Ovary (tissue), 9 donors: ENCODE measurements around the gene ZFP3. TPM values are rescaled to one million over a fixed set of nuclear protein-coding genes. Genes with fewer than 3 reads are reported as not detected.
A peak's percentile ranks its signal among the peaks of the same experiment; 100 is the strongest.
"Not testable (repeated sequence)": the region's sequence is repeated elsewhere in the genome, so short reads cannot be mapped to it uniquely, and the experiment has no call there.

Experiments
- DNase-seq, 5 donors: peaks; one replicate each; pipeline ENCODE4 v3.0.0-alpha.2; 2019 to 2020
- H3K27ac ChIP-seq, 2 donors: fragments of 200-600 bp; one replicate each; pipeline versions ENCODE4 v1.5.1 to v1.8.0; 2019 to 2022
- H3K27me3 ChIP-seq: fragments of 200-600 bp; one replicate; pipeline ENCODE4 v1.8.0; 2022
- H3K36me3 ChIP-seq: fragments of 200-600 bp; sonication (generic); one replicate; pipeline ENCODE4 v1.5.1; 2019
- H3K4me1 ChIP-seq: one replicate; pipeline ENCODE4 v1.8.1; 2013; ENCODE audit warnings: mild to moderate bottlenecking, moderate library complexity; ENCODE audit not compliant: insufficient read depth
- H3K4me3 ChIP-seq: fragments of 200-600 bp; sonication (generic); one replicate; pipeline ENCODE4 v1.5.1; 2017
- H3K9me3 ChIP-seq, 2 donors: fragments of 200-600 bp in 1 of 2; sonication (generic) in 1 of 2; one replicate each; pipeline versions ENCODE4 v1.5.1 to v1.8.1; 2013 to 2019; ENCODE audit warnings: mild to moderate bottlenecking in 1 of 2, moderate library complexity in 1 of 2
- CTCF ChIP-seq, 3 donors: fragments of 450-650 bp in 2 of 3; fragments of 200-600 bp in 1 of 3; IDR thresholded peaks; one replicate each; pipeline versions ENCODE4 v1.5.1 to v1.8.0; 2016 to 2022; ENCODE audit warnings: antibody characterized with exemption in 3 of 3, mild to moderate bottlenecking in 1 of 3
- EP300 ChIP-seq: sonication (generic); formaldehyde crosslinking; IDR thresholded peaks from one replicate; pipeline ENCODE4 v1.6.1; 2017; ENCODE audit warnings: antibody characterized with exemption
- POLR2A ChIP-seq: fragments of 450-650 bp; IDR thresholded peaks from one replicate; pipeline ENCODE4 v1.6.1; 2017; ENCODE audit warnings: antibody characterized with exemption, mild to moderate bottlenecking, moderate library complexity
- WGBS, 3 donors: extraction: QIAGEN DNeasy Blood & Tissue Kit in 1 of 3; methylation state at CpG; one replicate each; pipeline versions ENCODE4 v1.1.5 to v1.1.7; 2013 to 2017; 5-methylcytosine and 5-hydroxymethylcytosine counted together
- intact Hi-C, 4 donors: fragments of 100-400 bp; cut with DNase I; formaldehyde crosslinking; loops; one replicate each; pipeline versions ENCODE4 v1.11.0 to v1.15.1; 2022 to 2023
- polyA plus RNA-seq, 2 donors: library from polyadenylated mRNA; stranded (reverse); fragments of 200-250 nt in 1 of 2; fragments of 350-450 nt in 1 of 2; fragmentation: Illumina TruSeq in 1 of 2; extraction: RNeasy Lipid Tissue Mini Kit (QIAGEN cat#74804) in 1 of 2; gene quantifications; one replicate each; pipeline ENCODE4 v1.2.3, GENCODE V29; 2013 to 2014
- total RNA-seq, 7 donors: library from RNA; depleted of rRNA in 2 of 7; stranded (reverse); fragments of >200 nt in 2 of 7; fragmentation: NEBNext Ultra II Directional in 3 of 7; extraction: Animal tissue kit (Norgen Biotek cat#: 25700) in 3 of 7; gene quantifications; one replicate each; pipeline versions ENCODE4 v1.1.0 to v1.2.4, GENCODE V29; 2016 to 2023
- donor health status: DM: no; HTN: no; CAD: no; lungs with moderate emphysema.
- donor health status: DM: no; HTN: no; CAD: no.
- donor health status: Bipolar disorder and iron deficiency.
- donor health status: DM: yes; HTN: yes; CAD: no.
- donor health status: DM: no; HTN: no; CAD: no.
- donor health status: DM: yes; HTN: yes; CAD: no.

The ZFP3 gene
- total and polyA plus RNA-seq, 9 donors, result 3.3 to 8.4 (median 6.7) TPM

- intact Hi-C loops, result no loop called here
- Histone ChIP-seq H3K4me1 (no peaks in the 10 kb centered on the region), H3K27me3 (no peaks in the 10 kb centered on the region), H3K9me3 (no peaks in the 10 kb centered on the region), H3K4me3 (no peak overlapping the region), H3K36me3 (no peaks in the 10 kb centered on the region), H3K27ac (no peak overlapping the region)
- WGBS, 3 donors, result 86 to 94% (median 92%) methylated on average over 7 of the region's 7 CpGs
- TF ChIP-seq EP300, result no peak
- TF ChIP-seq CTCF (IDR thresholded peaks at IDR 0.05), result no peak
- TF ChIP-seq POLR2A, result no peak
- no peak for DNase-seq
Observed at GRCh38 chr17:5131146-5131715, 53.0 kb downstream of the ZFP3 start.

GRCh38 chr17:5131799-5132502 is 53.7 kb downstream of the ZFP3 start:
- H3K4me3 ChIP-seq, H3K9me3 ChIP-seq, H3K27ac ChIP-seq, H3K27me3 ChIP-seq, intact Hi-C loops, H3K36me3 ChIP-seq, H3K4me1 ChIP-seq: not testable (repeated sequence)
- DNase-seq, result peak in 2 of 5 donors; percentile 10 to 11
- 78 to 82% (median 80%) methylated on average over 16 of the region's 16 CpGs for WGBS, 3 donors

- H3K27ac ChIP-seq, H3K36me3 ChIP-seq, H3K4me1 ChIP-seq, intact Hi-C loops, H3K9me3 ChIP-seq, H3K4me3 ChIP-seq, DNase-seq, H3K27me3 ChIP-seq: not testable (repeated sequence)
- WGBS, 3 donors, result 89 to 91% (median 90%) methylated on average over 15 of the region's 15 CpGs
Observed at GRCh38 chr17:5132503-5133225, 54.4 kb downstream of the ZFP3 start.

GRCh38 chr17:5133311-5133710 is 55.0 kb downstream of the ZFP3 start:
- DNase-seq, result no peak
- WGBS, 3 donors, result 73 to 81% (median 75%) methylated on average over 8 of the region's 8 CpGs
- TF ChIP-seq POLR2A (no peak), EP300 (no peak), CTCF (IDR thresholded peaks at IDR 0.05) (no peak)
- H3K4me3 ChIP-seq, result no peak overlapping the region
- no peaks in the 10 kb centered on the region for H3K27me3 ChIP-seq
- H3K27ac ChIP-seq, result no peak overlapping the region
- no peaks in the 10 kb centered on the region for H3K36me3 ChIP-seq
- H3K9me3 ChIP-seq, result no peaks in the 10 kb centered on the region
- H3K4me1 ChIP-seq, result no peaks in the 10 kb centered on the region
- intact Hi-C loops, result no loop called here

GRCh38 chr17:5133961-5134360 is 55.7 kb downstream of the ZFP3 start:
- H3K36me3 ChIP-seq, H3K27me3 ChIP-seq, H3K9me3 ChIP-seq, H3K27ac ChIP-seq, H3K4me1 ChIP-seq, intact Hi-C loops, H3K4me3 ChIP-seq, DNase-seq: not testable (repeated sequence)
- WGBS, 3 donors, result 83 to 93% (median 83%) methylated on average over 8 of the region's 8 CpGs

- WGBS, 3 donors, result 77 to 86% (median 80%) methylated on average over 11 of the region's 11 CpGs
Observed at GRCh38 chr17:5134571-5134970, 56.3 kb downstream of the ZFP3 start.

GRCh38 chr17:5135131-5135712 is 57.0 kb downstream of the ZFP3 start:
- H3K27ac ChIP-seq, H3K9me3 ChIP-seq, H3K27me3 ChIP-seq, H3K36me3 ChIP-seq, H3K4me3 ChIP-seq, H3K4me1 ChIP-seq, DNase-seq, intact Hi-C loops: not testable (repeated sequence)
- WGBS, 3 donors, result 79 to 82% (median 80%) methylated on average over 8 of the region's 8 CpGs

More at GRCh38 chr17:5134571-5134970, 56.3 kb downstream of the ZFP3 start:
- DNase-seq, H3K4me1 ChIP-seq, intact Hi-C loops, H3K27ac ChIP-seq, H3K9me3 ChIP-seq, H3K36me3 ChIP-seq, H3K27me3 ChIP-seq, H3K4me3 ChIP-seq: not testable (repeated sequence)
